Endothelial cell of umbilical vein (primary cell): ENCODE results near the gene GNAQ. TPM values are rescaled to one million over a fixed set of nuclear protein-coding genes. Genes with fewer than 3 reads are reported as not detected.

ENCODE experiments used
- BruUV-seq: library from RNA; stranded (reverse); fragments of 400-500 nt; replicated peaks from 2 replicates; lab custom pipeline; 2021; lab: Mats Ljungman, UMichigan
- CTCF ChIA-PET: fragments of 300-600, 350-600 bp; sonication (Branson Sonifier 250); formaldehyde crosslinking; loops from one replicate; lab custom pipeline; 2021; ENCODE audit warnings: antibody characterized with exemption, inconsistent platforms; lab: Charles Lee
- POLR2A ChIA-PET: fragments of 300-600, 350-600 bp; sonication (Branson Sonifier 250); formaldehyde crosslinking; loops from one replicate; lab custom pipeline; 2021; ENCODE audit warnings: antibody characterized with exemption, inconsistent platforms; lab: Charles Lee
- DNase-seq: peaks from one replicate; pipeline ENCODE4 v3.0.0-alpha.2; 2011; ENCODE audit warnings: low read depth, low spot score
- FAIRE-seq: peaks from 2 replicates; lab custom pipeline; 2011; peaks lifted over from hg19 to GRCh38; lab: Jason Lieb, UNC
- H2AFZ ChIP-seq: 2 replicates; pipeline ENCODE4 v1.6.0; 2012; ENCODE audit warnings: low read depth, low read length, control low read depth, inconsistent platforms
- H3K27ac ChIP-seq: 2 replicates; pipeline ENCODE4 v1.5.1; 2011; ENCODE audit warnings: low read depth, mild to moderate bottlenecking, control low read depth, low read length, moderate library complexity; ENCODE audit not compliant: insufficient read depth
- H3K27me3 ChIP-seq, 2 experiments: 2 replicates each; pipeline versions ENCODE4 v1.6.0 to v1.6.1; 2011; ENCODE audit warnings: low read length in 2 of 2, mixed read lengths in 1 of 2; ENCODE audit not compliant: control insufficient read depth in 2 of 2, insufficient read depth in 2 of 2
- H3K36me3 ChIP-seq, 2 experiments: 2 replicates in 1 of 2; 3 replicates in 1 of 2; pipeline ENCODE4 v1.5.1; 2011; ENCODE audit warnings: low read length in 2 of 2, mild to moderate bottlenecking in 1 of 2, moderate library complexity in 1 of 2; ENCODE audit not compliant: control insufficient read depth in 2 of 2, insufficient read depth in 2 of 2; ENCODE audit errors: extremely low read depth in 1 of 2
- H3K4me1 ChIP-seq: 3 replicates; pipeline ENCODE4 v1.5.1; 2011; ENCODE audit warnings: mild to moderate bottlenecking, low read length; ENCODE audit not compliant: control insufficient read depth, insufficient read depth; ENCODE audit errors: extremely low read depth
- H3K4me2 ChIP-seq: 2 replicates; pipeline ENCODE4 v1.6.1; 2011; ENCODE audit warnings: low read length, control low read depth, mixed read lengths; ENCODE audit not compliant: insufficient read depth
- H3K4me3 ChIP-seq, 3 experiments: fragments of 200-600 bp in 1 of 3; sonication (generic), shearing (Covaris generic) in 1 of 3; replicated peaks in 1 of 3; 2 replicates each; pipeline ENCODE4 v1.5.1; 2011 to 2016; ENCODE audit warnings: control low read depth in 3 of 3, low read length in 3 of 3, mild to moderate bottlenecking in 2 of 3, inconsistent platforms in 1 of 3, low read depth in 1 of 3, moderate library complexity in 1 of 3; ENCODE audit not compliant: insufficient read depth in 1 of 3
- H3K79me2 ChIP-seq: 2 replicates; pipeline ENCODE4 v1.6.0; 2012; ENCODE audit warnings: low read length, inconsistent platforms; ENCODE audit not compliant: control insufficient read depth, insufficient read depth
- H3K9ac ChIP-seq: replicated peaks from 2 replicates; pipeline ENCODE3; 2011; ENCODE audit warnings: low read length, control low read depth; ENCODE audit not compliant: insufficient read depth; ENCODE audit errors: extremely low read depth
- H3K9me1 ChIP-seq: replicated peaks from 3 replicates; pipeline ENCODE4 v1.6.0; 2011; ENCODE audit warnings: mild to moderate bottlenecking, low read length; ENCODE audit not compliant: control insufficient read depth, insufficient read depth; ENCODE audit errors: extremely low read depth
- H3K9me3 ChIP-seq: replicated peaks from 2 replicates; pipeline ENCODE4 v1.5.1; 2012; ENCODE audit warnings: low read length, inconsistent platforms; ENCODE audit not compliant: control insufficient read depth, insufficient read depth
- H4K20me1 ChIP-seq: replicated peaks from 2 replicates; pipeline ENCODE3; 2011; ENCODE audit warnings: mild to moderate bottlenecking, low read length; ENCODE audit not compliant: control insufficient read depth, insufficient read depth; ENCODE audit errors: extremely low read depth
- FOS ChIP-seq: IDR thresholded peaks from 2 replicates; pipeline ENCODE4 v1.6.1; 2011; ENCODE audit warnings: mild to moderate bottlenecking, low read length, moderate library complexity, borderline replicate concordance; ENCODE audit not compliant: insufficient read depth
- GATA2 ChIP-seq: IDR thresholded peaks from 2 replicates; pipeline ENCODE4 v1.7.0; 2011; ENCODE audit warnings: low read depth, mild to moderate bottlenecking, moderate library complexity, mixed read lengths, low read length; ENCODE audit not compliant: insufficient read length, insufficient read depth
- JUN ChIP-seq: IDR thresholded peaks from 2 replicates; pipeline ENCODE4 v1.6.1; 2011; ENCODE audit warnings: borderline replicate concordance, low read depth; ENCODE audit not compliant: insufficient read length, insufficient read depth
- MAX ChIP-seq: IDR thresholded peaks from 2 replicates; pipeline ENCODE4 v1.6.1; 2011; ENCODE audit not compliant: insufficient read depth, insufficient read length
- MYC ChIP-seq: IDR thresholded peaks from one replicate; pipeline ENCODE4 v1.6.1; 2011; ENCODE audit warnings: mild to moderate bottlenecking, low read depth, low read length
- POLR2A ChIP-seq: IDR thresholded peaks from 2 replicates; pipeline ENCODE4 v1.6.1; 2012; ENCODE audit warnings: low read depth, mild to moderate bottlenecking, control low read depth, low read length
- dilution Hi-C: fragments of 300-500 bp; cut with MboI; formaldehyde crosslinking; loops from one replicate; pipeline ENCODE4 v1.15.0; 2019; ENCODE audit warnings: low sequenced_read_pairs; ENCODE audit not compliant: extremely low pct_ligation_motif_present
- intact Hi-C: fragments of 100-400 bp; cut with micrococcal nuclease; formaldehyde crosslinking; loops from one replicate; pipeline ENCODE4 v1.10.0; 2022
- polyA plus RNA-seq, 4 experiments: library from polyadenylated mRNA; depleted of rRNA in 3 of 4; stranded (reverse) in 3 of 4; unstranded in 1 of 4; fragments of >200 nt; gene quantifications; 2 replicates each; pipeline versions ENCODE4 v1.2.1 to v1.2.3, GENCODE V29; 2011 to 2012; ENCODE audit warnings: missing spikeins in 1 of 4
- total RNA-seq: library from RNA; stranded (reverse); gene quantifications from 2 replicates; pipeline ENCODE4 v1.2.3, GENCODE V29; 2021
- TF ChIP-seq, protein P1 (sequence below), 2 donors: IDR thresholded peaks; 1 replicate in 1 of 2; 2 replicates in 1 of 2; pipeline ENCODE4 v1.5.1; 2011; ENCODE audit warnings: low read length in 2 of 2, mild to moderate bottlenecking in 2 of 2, moderate library complexity in 2 of 2, control low read depth in 1 of 2, inconsistent platforms in 1 of 2, low read depth in 1 of 2; ENCODE audit not compliant: insufficient read depth in 1 of 2; ENCODE audit errors: extremely low read depth in 1 of 2

Gene GNAQ
- total and polyA plus RNA-seq, 2 donors (not counting 3 experiments of a cell fraction or from before 2014, with no cell fraction given) = 26.1 to 67.3 TPM

DNA sequence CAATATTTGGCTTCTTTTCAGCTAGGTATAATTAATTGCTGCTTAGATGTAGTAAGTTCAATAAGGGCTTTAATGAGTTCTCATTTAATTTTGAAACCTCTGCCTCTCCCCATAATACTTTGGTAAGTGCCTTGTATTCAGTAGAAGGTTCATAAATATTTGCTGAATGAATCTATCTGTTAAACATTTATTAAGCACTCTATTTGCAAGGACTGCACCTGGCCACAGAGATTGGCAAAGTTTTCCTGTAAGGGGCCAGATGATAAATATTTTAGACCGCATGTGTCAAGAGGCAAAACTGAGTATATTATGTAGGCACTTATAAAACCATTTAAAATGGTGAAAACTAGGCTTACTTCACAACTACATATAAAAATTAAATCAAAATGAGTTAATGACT is 364.5 kb downstream of the GNAQ start:
- H3K79me2 ChIP-seq = no peaks in the 10 kb centered on the region
- dilution Hi-C loops = no loop called here
- H4K20me1 ChIP-seq = no peaks in the 10 kb centered on the region
- BruUV-seq = no TSS peak
- ChIA-PET CTCF (no interaction called here), POLR2A (no interaction called here)
- TF ChIP-seq JUN (no peak), GATA2 (no peak), MAX (no peak), FOS (no peak), MYC (no peak), POLR2A (no peak)
- TF ChIP-seq, protein P1, sequence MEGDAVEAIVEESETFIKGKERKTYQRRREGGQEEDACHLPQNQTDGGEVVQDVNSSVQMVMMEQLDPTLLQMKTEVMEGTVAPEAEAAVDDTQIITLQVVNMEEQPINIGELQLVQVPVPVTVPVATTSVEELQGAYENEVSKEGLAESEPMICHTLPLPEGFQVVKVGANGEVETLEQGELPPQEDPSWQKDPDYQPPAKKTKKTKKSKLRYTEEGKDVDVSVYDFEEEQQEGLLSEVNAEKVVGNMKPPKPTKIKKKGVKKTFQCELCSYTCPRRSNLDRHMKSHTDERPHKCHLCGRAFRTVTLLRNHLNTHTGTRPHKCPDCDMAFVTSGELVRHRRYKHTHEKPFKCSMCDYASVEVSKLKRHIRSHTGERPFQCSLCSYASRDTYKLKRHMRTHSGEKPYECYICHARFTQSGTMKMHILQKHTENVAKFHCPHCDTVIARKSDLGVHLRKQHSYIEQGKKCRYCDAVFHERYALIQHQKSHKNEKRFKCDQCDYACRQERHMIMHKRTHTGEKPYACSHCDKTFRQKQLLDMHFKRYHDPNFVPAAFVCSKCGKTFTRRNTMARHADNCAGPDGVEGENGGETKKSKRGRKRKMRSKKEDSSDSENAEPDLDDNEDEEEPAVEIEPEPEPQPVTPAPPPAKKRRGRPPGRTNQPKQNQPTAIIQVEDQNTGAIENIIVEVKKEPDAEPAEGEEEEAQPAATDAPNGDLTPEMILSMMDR (IDR thresholded peaks at IDR 0.05; ENCODE audit: extremely low read depth in 1 of 2, insufficient read depth in 1 of 2, low read depth in 1 of 2, low read length in 2 of 2) = no peak
- no peaks in the 10 kb centered on the region for H3K36me3 ChIP-seq
- no peak overlapping the region for H3K27ac ChIP-seq
- H3K4me3 ChIP-seq = no peak overlapping the region
- intact Hi-C loops = no loop called here
- H2AFZ ChIP-seq = no peak overlapping the region
- H3K4me1 ChIP-seq = peaks cover 9% of the 10 kb centered on the region
- no peaks in the 10 kb centered on the region for H3K9me3 ChIP-seq
- DNase-seq (no peak), FAIRE-seq (no peak)
- H3K9ac ChIP-seq = no peak overlapping the region
- no peak overlapping the region for H3K4me2 ChIP-seq
- no peaks in the 10 kb centered on the region for H3K27me3 ChIP-seq
- H3K9me1 ChIP-seq = no peaks in the 10 kb centered on the region

Other genes starting within 250 kb of the GNAQ start
- gene CEP78, start 204.3 kb upstream of the GNAQ start, total RNA-seq = 30.2 and 35.9 TPM in 2 replicates
- 6.5 and 6.9 TPM in 2 replicates for gene CEP78, start 204.3 kb upstream of the GNAQ start, polyA plus RNA-seq